ENCODE data around the gene CD109.
A peak's percentile ranks its signal among the peaks of the same experiment; 100 is the strongest.

Gene CD109

DNA sequence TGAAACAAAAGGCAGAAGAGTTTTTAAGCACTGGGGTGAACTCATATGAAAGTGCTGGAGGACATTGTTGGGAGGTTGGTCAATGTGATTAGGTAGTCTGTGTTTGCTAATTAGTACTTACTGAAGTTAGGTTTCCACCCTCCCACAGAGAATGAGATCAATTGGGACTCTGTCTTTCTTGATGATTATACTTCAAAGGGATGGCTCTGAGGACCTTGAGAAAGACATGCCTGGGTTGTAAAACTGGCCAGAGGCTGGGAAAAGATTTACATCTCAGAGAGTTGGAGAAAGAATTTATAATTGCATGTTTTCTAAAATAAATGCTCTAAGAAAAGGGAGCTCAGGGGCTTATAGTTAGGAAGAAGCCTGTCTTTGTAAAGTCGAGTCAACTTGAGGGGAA is 74.0 kb downstream of the CD109 start:
- Histone ChIP-seq H3K9ac (ENCODE audit: low read depth, low read length) (no peak overlapping the region), H3K4me1 (ENCODE audit: control insufficient read depth, insufficient read depth, low read length) (no peaks in the 10 kb centered on the region)

GRCh38 chr6:73774311-73774774 is 78.3 kb downstream of the CD109 start:
- Histone ChIP-seq H3K27me3 (ENCODE audit: control insufficient read depth, insufficient read depth, low read length) (no peaks in the 10 kb centered on the region), H3K9me3 (ENCODE audit: control insufficient read depth, insufficient read depth, low read length) (no peaks in the 10 kb centered on the region), H3K4me3 (ENCODE audit: low read depth, low read length) (no peak overlapping the region), H3K9ac (ENCODE audit: low read depth, low read length) (peak overlapping the region; percentile 38), H3K36me3 (ENCODE audit: control insufficient read depth, insufficient read depth, low read length) (no peaks in the 10 kb centered on the region), H3K4me1 (ENCODE audit: control insufficient read depth, insufficient read depth, low read length) (no peaks in the 10 kb centered on the region)

More for the DNA sequence above, 74.0 kb downstream of the CD109 start:
- Histone ChIP-seq H3K9me3 (ENCODE audit: control insufficient read depth, insufficient read depth, low read length) (no peaks in the 10 kb centered on the region), H3K36me3 (ENCODE audit: control insufficient read depth, insufficient read depth, low read length) (no peaks in the 10 kb centered on the region), H3K4me3 (ENCODE audit: low read depth, low read length) (no peak overlapping the region), H3K27me3 (ENCODE audit: control insufficient read depth, insufficient read depth, low read length) (no peaks in the 10 kb centered on the region)

GRCh38 chr6:73779943-73780342 is 83.9 kb downstream of the CD109 start:
- no peaks in the 10 kb centered on the region for H3K36me3 ChIP-seq (ENCODE audit: control insufficient read depth, insufficient read depth, low read length)
- no peaks in the 10 kb centered on the region for H3K4me1 ChIP-seq (ENCODE audit: control insufficient read depth, insufficient read depth, low read length)
- H3K9me3 ChIP-seq (ENCODE audit: control insufficient read depth, insufficient read depth, low read length): no peaks in the 10 kb centered on the region
- H3K9ac ChIP-seq (ENCODE audit: low read depth, low read length): no peak overlapping the region
- no peak overlapping the region for H3K4me3 ChIP-seq (ENCODE audit: low read depth, low read length)
- H3K27me3 ChIP-seq (ENCODE audit: control insufficient read depth, insufficient read depth, low read length): no peaks in the 10 kb centered on the region

DNA sequence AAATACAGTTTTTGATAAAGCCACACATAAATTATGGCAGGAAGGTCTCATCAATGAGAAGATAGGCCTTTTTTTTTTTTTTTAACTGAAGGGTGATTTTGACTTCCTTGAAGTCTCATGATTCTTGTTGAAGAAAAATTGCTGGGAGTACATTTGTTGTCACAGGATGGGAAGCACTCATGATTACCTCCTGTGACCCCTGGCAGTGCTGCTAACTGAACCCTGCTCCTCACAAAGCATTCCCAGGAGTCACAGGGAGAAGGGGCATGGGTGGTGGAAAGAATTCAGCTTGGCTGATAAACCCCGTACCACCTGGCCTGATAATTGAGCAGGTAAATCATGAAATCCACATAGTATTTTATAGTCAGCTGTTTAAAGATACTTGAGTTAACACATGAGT is 86.9 kb downstream of the CD109 start:
- Histone ChIP-seq H3K4me3 (ENCODE audit: low read depth, low read length) (no peak overlapping the region), H3K9ac (ENCODE audit: low read depth, low read length) (no peak overlapping the region), H3K9me3 (ENCODE audit: control insufficient read depth, insufficient read depth, low read length) (no peaks in the 10 kb centered on the region), H3K36me3 (ENCODE audit: control insufficient read depth, insufficient read depth, low read length) (no peaks in the 10 kb centered on the region), H3K4me1 (ENCODE audit: control insufficient read depth, insufficient read depth, low read length) (no peaks in the 10 kb centered on the region), H3K27me3 (ENCODE audit: control insufficient read depth, insufficient read depth, low read length) (no peaks in the 10 kb centered on the region)

GRCh38 chr6:73784726-73785505 is 88.9 kb downstream of the CD109 start:
- Histone ChIP-seq H3K4me1 (ENCODE audit: control insufficient read depth, insufficient read depth, low read length) (no peaks in the 10 kb centered on the region), H3K4me3 (ENCODE audit: low read depth, low read length) (no peak overlapping the region), H3K9ac (ENCODE audit: low read depth, low read length) (no peak overlapping the region), H3K36me3 (ENCODE audit: control insufficient read depth, insufficient read depth, low read length) (no peaks in the 10 kb centered on the region), H3K9me3 (ENCODE audit: control insufficient read depth, insufficient read depth, low read length) (no peaks in the 10 kb centered on the region), H3K27me3 (ENCODE audit: control insufficient read depth, insufficient read depth, low read length) (no peaks in the 10 kb centered on the region)

GRCh38 chr6:73790574-73790973 is 94.6 kb downstream of the CD109 start:
- Histone ChIP-seq H3K27me3 (ENCODE audit: control insufficient read depth, insufficient read depth, low read length) (no peaks in the 10 kb centered on the region), H3K4me1 (ENCODE audit: control insufficient read depth, insufficient read depth, low read length) (no peaks in the 10 kb centered on the region), H3K9me3 (ENCODE audit: control insufficient read depth, insufficient read depth, low read length) (no peaks in the 10 kb centered on the region), H3K4me3 (ENCODE audit: low read depth, low read length) (no peak overlapping the region), H3K36me3 (ENCODE audit: control insufficient read depth, insufficient read depth, low read length) (no peaks in the 10 kb centered on the region), H3K9ac (ENCODE audit: low read depth, low read length) (no peak overlapping the region)

DNA sequence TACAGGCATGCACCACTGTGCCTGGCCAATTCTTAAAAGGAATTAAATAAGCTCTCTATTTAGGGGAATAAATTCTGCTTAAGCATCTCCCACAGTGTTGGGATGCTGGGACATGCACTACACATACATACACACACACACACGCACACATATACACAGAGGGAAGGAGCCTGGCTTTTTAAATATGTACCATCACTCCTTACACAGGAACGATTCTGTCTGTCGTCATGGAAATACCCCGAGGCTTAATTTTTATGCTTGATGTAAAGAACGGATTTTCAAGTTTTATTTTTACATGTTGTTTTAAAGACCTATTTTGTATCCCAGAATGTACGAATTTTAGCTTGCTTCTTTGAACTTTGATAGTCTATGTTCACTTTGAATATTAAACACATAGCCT is 95.3 kb downstream of the CD109 start:
- Histone ChIP-seq H3K4me3 (ENCODE audit: low read depth, low read length) (no peak overlapping the region), H3K36me3 (ENCODE audit: control insufficient read depth, insufficient read depth, low read length) (no peaks in the 10 kb centered on the region), H3K27me3 (ENCODE audit: control insufficient read depth, insufficient read depth, low read length) (no peaks in the 10 kb centered on the region), H3K9me3 (ENCODE audit: control insufficient read depth, insufficient read depth, low read length) (no peaks in the 10 kb centered on the region), H3K9ac (ENCODE audit: low read depth, low read length) (no peak overlapping the region), H3K4me1 (ENCODE audit: control insufficient read depth, insufficient read depth, low read length) (no peaks in the 10 kb centered on the region)

GRCh38 chr6:73792738-73793137 is 96.7 kb downstream of the CD109 start:
- Histone ChIP-seq H3K9me3 (ENCODE audit: control insufficient read depth, insufficient read depth, low read length) (no peaks in the 10 kb centered on the region), H3K4me3 (ENCODE audit: low read depth, low read length) (no peak overlapping the region), H3K27me3 (ENCODE audit: control insufficient read depth, insufficient read depth, low read length) (no peaks in the 10 kb centered on the region), H3K4me1 (ENCODE audit: control insufficient read depth, insufficient read depth, low read length) (no peaks in the 10 kb centered on the region), H3K36me3 (ENCODE audit: control insufficient read depth, insufficient read depth, low read length) (no peaks in the 10 kb centered on the region), H3K9ac (ENCODE audit: low read depth, low read length) (no peak overlapping the region)

- Histone ChIP-seq H3K4me3 (ENCODE audit: low read depth, low read length) (no peak overlapping the region), H3K36me3 (ENCODE audit: control insufficient read depth, insufficient read depth, low read length) (no peaks in the 10 kb centered on the region), H3K9ac (ENCODE audit: low read depth, low read length) (no peak overlapping the region), H3K9me3 (ENCODE audit: control insufficient read depth, insufficient read depth, low read length) (no peaks in the 10 kb centered on the region), H3K4me1 (ENCODE audit: control insufficient read depth, insufficient read depth, low read length) (no peaks in the 10 kb centered on the region), H3K27me3 (ENCODE audit: control insufficient read depth, insufficient read depth, low read length) (no peaks in the 10 kb centered on the region)
These were observed 100.9 kb downstream of the CD109 start for GRCh38 chr6:73796881-73797280.

DNA sequence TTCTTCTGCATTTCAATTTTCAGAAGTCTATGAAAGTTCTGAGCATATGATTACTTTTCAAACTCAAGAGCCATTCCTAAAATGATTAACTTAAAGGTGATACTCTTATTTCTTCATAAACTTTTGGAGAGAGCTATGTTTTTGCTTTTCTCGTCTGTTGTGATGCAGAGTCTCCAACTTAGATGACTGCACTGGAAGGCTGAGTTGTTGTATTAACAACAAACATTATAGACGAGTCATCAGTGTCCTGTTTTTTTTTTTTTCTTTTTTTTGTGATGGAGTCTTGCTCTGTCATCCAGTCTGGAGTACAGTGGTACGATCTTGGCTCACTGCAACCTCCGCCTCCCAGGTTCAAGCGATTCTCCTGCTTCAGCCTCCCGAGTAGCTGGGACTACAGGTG is 101.9 kb downstream of the CD109 start:
- no peak overlapping the region for H3K4me3 ChIP-seq (ENCODE audit: low read depth, low read length)
- no peaks in the 10 kb centered on the region for H3K27me3 ChIP-seq (ENCODE audit: control insufficient read depth, insufficient read depth, low read length)
- no peaks in the 10 kb centered on the region for H3K36me3 ChIP-seq (ENCODE audit: control insufficient read depth, insufficient read depth, low read length)

DNA sequence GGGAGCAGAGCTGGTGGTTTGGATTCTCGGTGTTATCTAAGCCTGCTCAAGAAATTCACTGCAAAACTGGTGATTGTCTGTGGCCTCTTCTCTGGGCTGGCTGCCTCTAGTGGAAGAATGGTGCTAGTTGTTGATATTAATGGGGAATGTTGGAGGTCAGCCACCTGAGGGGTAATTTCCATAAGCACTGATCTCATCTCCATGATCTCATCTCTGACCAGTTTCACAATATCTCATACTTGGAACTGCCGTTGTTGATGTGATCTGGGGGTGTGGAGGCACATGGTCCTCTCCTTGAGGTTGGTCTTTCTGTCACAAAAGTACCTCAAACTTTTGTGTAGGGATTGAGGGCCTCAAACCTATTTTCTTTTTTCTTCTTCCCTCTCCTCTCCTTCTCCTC is 102.6 kb downstream of the CD109 start:
- Histone ChIP-seq H3K4me1 (ENCODE audit: control insufficient read depth, insufficient read depth, low read length) (no peaks in the 10 kb centered on the region), H3K4me3 (ENCODE audit: low read depth, low read length) (no peak overlapping the region), H3K36me3 (ENCODE audit: control insufficient read depth, insufficient read depth, low read length) (no peaks in the 10 kb centered on the region), H3K9me3 (ENCODE audit: control insufficient read depth, insufficient read depth, low read length) (no peaks in the 10 kb centered on the region), H3K27me3 (ENCODE audit: control insufficient read depth, insufficient read depth, low read length) (no peaks in the 10 kb centered on the region), H3K9ac (ENCODE audit: low read depth, low read length) (no peak overlapping the region)

More for the DNA sequence above, 101.9 kb downstream of the CD109 start:
- no peak overlapping the region for H3K9ac ChIP-seq (ENCODE audit: low read depth, low read length)
- no peaks in the 10 kb centered on the region for H3K4me1 ChIP-seq (ENCODE audit: control insufficient read depth, insufficient read depth, low read length)
- H3K9me3 ChIP-seq (ENCODE audit: control insufficient read depth, insufficient read depth, low read length): no peaks in the 10 kb centered on the region

- Histone ChIP-seq H3K9ac (ENCODE audit: low read depth, low read length) (no peak overlapping the region), H3K4me3 (ENCODE audit: low read depth, low read length) (no peak overlapping the region), H3K4me1 (ENCODE audit: control insufficient read depth, insufficient read depth, low read length) (no peaks in the 10 kb centered on the region), H3K36me3 (ENCODE audit: control insufficient read depth, insufficient read depth, low read length) (no peaks in the 10 kb centered on the region), H3K9me3 (ENCODE audit: control insufficient read depth, insufficient read depth, low read length) (no peaks in the 10 kb centered on the region), H3K27me3 (ENCODE audit: control insufficient read depth, insufficient read depth, low read length) (no peaks in the 10 kb centered on the region)
These were observed 105.0 kb downstream of the CD109 start for GRCh38 chr6:73800997-73801396.
